Mucosa of rectum (tissue), 2 donors: ENCODE results near the gene CHST9.

Experiments
- H3K27ac ChIP-seq, 2 donors: one replicate each; pipeline ENCODE4 v1.7.0; 2013; ENCODE audit warnings: inconsistent platforms in 2 of 2, low read depth in 2 of 2, low read length in 2 of 2
- H3K27me3 ChIP-seq, 2 donors: one replicate each; pipeline ENCODE4 v1.7.0; 2013; ENCODE audit warnings: low read length in 2 of 2; ENCODE audit not compliant: control insufficient read depth in 2 of 2, insufficient read depth in 2 of 2
- H3K36me3 ChIP-seq, 2 donors: one replicate each; pipeline ENCODE4 v1.7.0; 2013; ENCODE audit warnings: low read length in 2 of 2; ENCODE audit not compliant: control insufficient read depth in 2 of 2, insufficient read depth in 2 of 2
- H3K4me1 ChIP-seq, 2 donors: one replicate each; pipeline ENCODE4 v1.7.0; 2013; ENCODE audit warnings: low read length in 2 of 2, mild to moderate bottlenecking in 1 of 2; ENCODE audit not compliant: control insufficient read depth in 2 of 2, insufficient read depth in 2 of 2
- H3K4me3 ChIP-seq, 2 donors: one replicate each; pipeline ENCODE4 v1.7.0; 2013; ENCODE audit warnings: low read length in 2 of 2
- H3K9ac ChIP-seq, 2 donors: one replicate each; pipeline ENCODE4 v1.7.0; 2013; ENCODE audit warnings: low read length in 2 of 2, low read depth in 1 of 2, mild to moderate bottlenecking in 1 of 2
- H3K9me3 ChIP-seq, 2 donors: one replicate each; pipeline ENCODE4 v1.7.0; 2013; ENCODE audit warnings: low read length in 2 of 2; ENCODE audit not compliant: control insufficient read depth in 2 of 2
- donor health status: healthy.
- donor health status: Normal muscosa, but diverticular disease.

The CHST9 gene

DNA sequence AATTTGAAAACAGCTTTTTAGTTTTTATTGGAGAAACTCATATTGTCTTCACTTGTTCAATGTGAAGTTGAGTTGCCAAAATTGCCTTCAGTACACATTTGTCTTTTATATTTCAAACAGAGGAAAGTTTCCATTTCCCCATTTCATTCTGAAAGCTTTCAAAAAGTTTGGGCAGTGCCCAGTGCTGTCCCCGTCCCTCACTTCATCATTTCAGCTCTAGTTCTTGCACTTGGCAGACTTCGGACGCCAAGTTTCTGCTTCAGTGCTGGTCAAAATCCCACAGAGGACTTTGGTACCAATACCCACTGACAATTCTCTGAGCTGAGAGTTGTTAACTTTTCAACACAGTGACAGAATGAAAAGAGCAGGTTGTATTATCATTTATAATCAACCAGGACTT lies 276.2 kb downstream of the CHST9 start:
- Histone ChIP-seq H3K9ac (no peak overlapping the region), H3K27ac (no peak overlapping the region), H3K36me3 (no peaks in the 10 kb centered on the region), H3K27me3 (no peaks in the 10 kb centered on the region), H3K4me3 (no peak overlapping the region), H3K4me1 (no peaks in the 10 kb centered on the region), H3K9me3 (no peaks in the 10 kb centered on the region)

- H3K36me3 ChIP-seq, result no peaks in the 10 kb centered on the region
- no peaks in the 10 kb centered on the region for H3K4me1 ChIP-seq
- H3K9ac ChIP-seq, result no peak overlapping the region
- H3K4me3 ChIP-seq, result no peak overlapping the region
- H3K27me3 ChIP-seq, result no peaks in the 10 kb centered on the region
- H3K27ac ChIP-seq, result no peak overlapping the region
- H3K9me3 ChIP-seq, result no peaks in the 10 kb centered on the region
Measured at GRCh38 chr18:26902291-26902690, 282.8 kb downstream of the CHST9 start.

- no peaks in the 10 kb centered on the region for H3K4me1 ChIP-seq
- no peak overlapping the region for H3K4me3 ChIP-seq
- no peak overlapping the region for H3K9ac ChIP-seq
- H3K27me3 ChIP-seq, result no peaks in the 10 kb centered on the region
- H3K36me3 ChIP-seq, result no peaks in the 10 kb centered on the region
- no peaks in the 10 kb centered on the region for H3K9me3 ChIP-seq
- no peak overlapping the region for H3K27ac ChIP-seq
Measured at GRCh38 chr18:26901020-26901419, 284.1 kb downstream of the CHST9 start.

DNA sequence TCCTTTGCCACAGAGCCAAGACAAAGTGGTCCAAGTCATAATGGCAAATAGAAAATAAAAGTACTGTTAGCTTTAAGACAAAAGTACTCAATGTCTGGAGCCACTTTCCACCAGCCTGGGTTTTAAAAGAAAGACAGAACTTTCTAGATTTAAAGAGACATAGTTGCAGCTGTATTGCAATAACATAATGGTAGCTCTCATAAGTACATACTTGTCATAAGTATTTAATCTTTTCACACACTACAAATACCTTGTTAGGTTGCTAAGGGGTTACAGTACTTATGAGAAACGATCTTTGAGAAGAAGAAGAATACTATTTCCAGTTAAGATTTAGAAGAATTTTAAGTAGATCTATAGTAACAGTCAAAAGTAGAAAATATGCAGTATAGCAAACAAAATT lies 290.7 kb downstream of the CHST9 start:
- Histone ChIP-seq H3K4me1 (no peaks in the 10 kb centered on the region), H3K27ac (no peak overlapping the region), H3K4me3 (no peak overlapping the region), H3K9ac (no peak overlapping the region), H3K9me3 (no peaks in the 10 kb centered on the region), H3K36me3 (no peaks in the 10 kb centered on the region), H3K27me3 (no peaks in the 10 kb centered on the region)

DNA sequence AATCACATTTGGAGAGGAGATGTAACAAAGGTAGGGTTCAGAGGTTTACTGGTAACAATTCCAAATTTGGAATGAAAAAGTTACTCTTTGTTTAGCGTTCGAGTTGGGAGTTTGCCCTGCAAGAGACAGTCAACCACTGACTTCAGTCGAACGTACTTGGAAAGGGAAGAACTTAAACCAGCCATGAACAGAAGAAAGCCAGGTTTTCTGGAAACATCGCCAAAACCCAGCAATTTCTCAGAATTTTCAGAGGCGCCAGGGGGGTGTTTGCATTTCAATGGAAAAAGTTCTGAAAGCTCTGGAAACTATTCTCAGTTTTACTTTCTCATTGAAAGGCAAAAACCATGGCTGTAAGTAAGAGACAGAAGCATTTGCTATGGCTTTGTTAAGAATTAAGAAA lies 291.1 kb downstream of the CHST9 start:
- Histone ChIP-seq H3K27ac (no peak overlapping the region), H3K4me3 (no peak overlapping the region), H3K36me3 (no peaks in the 10 kb centered on the region), H3K27me3 (no peaks in the 10 kb centered on the region), H3K9ac (no peak overlapping the region), H3K9me3 (no peaks in the 10 kb centered on the region), H3K4me1 (no peaks in the 10 kb centered on the region)

- H3K27ac ChIP-seq, result no peak overlapping the region
Measured at GRCh38 chr18:26888259-26888658, 296.8 kb downstream of the CHST9 start.

DNA sequence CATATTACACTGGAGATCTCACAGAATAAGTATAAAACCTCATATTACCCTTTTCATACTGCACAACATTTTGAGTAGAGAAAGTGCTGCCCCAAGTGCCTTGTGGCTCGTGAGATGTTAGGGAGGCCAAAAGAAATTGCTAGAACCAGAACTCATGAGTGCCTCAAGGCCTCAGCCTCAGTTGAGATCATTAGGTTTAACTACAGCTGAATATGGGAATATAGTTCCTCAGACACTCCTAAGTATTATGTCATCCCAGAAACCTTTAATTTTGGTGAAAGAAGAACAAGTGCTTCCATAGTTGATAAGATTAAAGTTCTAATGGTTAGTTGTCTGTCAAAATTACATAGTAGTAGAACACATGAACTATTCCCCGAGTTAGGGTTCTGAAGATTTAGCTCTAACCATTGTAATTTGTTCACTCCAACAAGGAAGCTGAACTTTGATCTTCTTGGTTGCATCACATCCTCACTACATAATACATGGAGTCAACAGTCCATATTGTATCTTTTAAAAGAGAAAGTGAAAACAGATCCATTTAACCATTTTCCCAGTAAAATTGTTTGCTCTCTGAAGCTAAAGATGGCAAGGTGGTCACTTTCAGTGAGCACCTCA lies 310.0 kb downstream of the CHST9 start:
- no peak overlapping the region for H3K4me3 ChIP-seq
- H3K36me3 ChIP-seq, result no peaks in the 10 kb centered on the region
- no peaks in the 10 kb centered on the region for H3K27me3 ChIP-seq
- H3K9ac ChIP-seq, result no peak overlapping the region
- peaks cover 0 to 7% of the 10 kb centered on the region in 2 donors for H3K4me1 ChIP-seq
- H3K27ac ChIP-seq, result peak overlapping the region in 1 of 2 donors; percentile 44
- H3K9me3 ChIP-seq, result no peaks in the 10 kb centered on the region

More at GRCh38 chr18:26888259-26888658, 296.8 kb downstream of the CHST9 start:
- H3K4me3 ChIP-seq, result no peak overlapping the region
- no peaks in the 10 kb centered on the region for H3K9me3 ChIP-seq
- no peak overlapping the region for H3K9ac ChIP-seq
- no peaks in the 10 kb centered on the region for H3K27me3 ChIP-seq
- no peaks in the 10 kb centered on the region for H3K36me3 ChIP-seq
- no peaks in the 10 kb centered on the region for H3K4me1 ChIP-seq

GRCh38 chr18:26874283-26874682 lies 310.8 kb downstream of the CHST9 start:
- no peaks in the 10 kb centered on the region for H3K9me3 ChIP-seq
- no peaks in the 10 kb centered on the region for H3K36me3 ChIP-seq
- peaks cover under 1 to 8% of the 10 kb centered on the region in 2 donors for H3K4me1 ChIP-seq
- no peak overlapping the region for H3K4me3 ChIP-seq
- H3K27me3 ChIP-seq, result no peaks in the 10 kb centered on the region
- H3K27ac ChIP-seq, result no peak overlapping the region
- H3K9ac ChIP-seq, result no peak overlapping the region

- Histone ChIP-seq H3K9ac (no peak overlapping the region), H3K9me3 (no peaks in the 10 kb centered on the region), H3K27me3 (peaks cover 0 to under 1% of the 10 kb centered on the region in 2 donors), H3K36me3 (no peaks in the 10 kb centered on the region), H3K27ac (no peak overlapping the region), H3K4me1 (peaks cover 3 to 5% of the 10 kb centered on the region in 2 donors), H3K4me3 (no peak overlapping the region)
Measured at GRCh38 chr18:26869640-26870039, 315.5 kb downstream of the CHST9 start.

GRCh38 chr18:26868968-26869586 lies 316.0 kb downstream of the CHST9 start:
- H3K36me3 ChIP-seq, result no peaks in the 10 kb centered on the region
- peak overlapping the region; percentile 2 to 26 for H3K4me3 ChIP-seq
- H3K4me1 ChIP-seq, result peaks cover 3 to 4% of the 10 kb centered on the region in 2 donors
- no peak overlapping the region for H3K9ac ChIP-seq
- H3K27me3 ChIP-seq, result peaks cover 0 to 6% of the 10 kb centered on the region in 2 donors
- no peak overlapping the region for H3K27ac ChIP-seq
- H3K9me3 ChIP-seq, result no peaks in the 10 kb centered on the region
